ENCODE results near the gene PPM1N. TPM values are rescaled to one million over a fixed set of nuclear protein-coding genes. Genes with fewer than 3 reads are reported as not detected.

The PPM1N gene
- total RNA-seq, 3 donors from 2014 or later: 1.8 to 2.5 (median 2.3) TPM

DNA sequence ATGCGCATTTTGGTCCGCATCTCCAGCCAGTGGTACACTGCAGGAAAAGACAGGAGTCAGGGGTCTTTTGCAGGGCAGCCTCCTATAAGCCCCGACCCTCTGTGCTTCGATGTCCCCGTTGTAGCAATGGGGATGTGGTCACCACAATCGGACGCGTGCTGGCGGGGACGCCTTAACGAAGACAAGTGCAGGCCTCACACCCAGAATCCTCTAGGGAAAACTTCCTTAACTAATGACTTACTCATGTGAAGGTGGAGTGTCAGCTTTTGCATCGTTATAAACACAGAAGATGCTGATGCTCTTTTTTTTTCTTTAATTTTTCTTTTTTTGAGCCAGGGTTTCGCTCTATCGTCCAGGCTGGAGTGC, 31.2 kb downstream of the PPM1N start:
- no peak overlapping the region for H3K27ac ChIP-seq
- H3K9me3 ChIP-seq: no peaks in the 10 kb centered on the region
- peak overlapping the region in 2 of 3 donors; percentile 65 to 68 for H3K4me3 ChIP-seq
- no peaks in the 10 kb centered on the region for H3K36me3 ChIP-seq
- intact Hi-C loops (cut with DNase I; ENCODE audit: low total_unique reads): loop anchor here (10.0 kb wide), 1 partner anchor 105 kb away; the partner anchor contains the start of gene EML2
- H3K27me3 ChIP-seq: no peaks in the 10 kb centered on the region
- TF ChIP-seq, protein P1, sequence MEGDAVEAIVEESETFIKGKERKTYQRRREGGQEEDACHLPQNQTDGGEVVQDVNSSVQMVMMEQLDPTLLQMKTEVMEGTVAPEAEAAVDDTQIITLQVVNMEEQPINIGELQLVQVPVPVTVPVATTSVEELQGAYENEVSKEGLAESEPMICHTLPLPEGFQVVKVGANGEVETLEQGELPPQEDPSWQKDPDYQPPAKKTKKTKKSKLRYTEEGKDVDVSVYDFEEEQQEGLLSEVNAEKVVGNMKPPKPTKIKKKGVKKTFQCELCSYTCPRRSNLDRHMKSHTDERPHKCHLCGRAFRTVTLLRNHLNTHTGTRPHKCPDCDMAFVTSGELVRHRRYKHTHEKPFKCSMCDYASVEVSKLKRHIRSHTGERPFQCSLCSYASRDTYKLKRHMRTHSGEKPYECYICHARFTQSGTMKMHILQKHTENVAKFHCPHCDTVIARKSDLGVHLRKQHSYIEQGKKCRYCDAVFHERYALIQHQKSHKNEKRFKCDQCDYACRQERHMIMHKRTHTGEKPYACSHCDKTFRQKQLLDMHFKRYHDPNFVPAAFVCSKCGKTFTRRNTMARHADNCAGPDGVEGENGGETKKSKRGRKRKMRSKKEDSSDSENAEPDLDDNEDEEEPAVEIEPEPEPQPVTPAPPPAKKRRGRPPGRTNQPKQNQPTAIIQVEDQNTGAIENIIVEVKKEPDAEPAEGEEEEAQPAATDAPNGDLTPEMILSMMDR (IDR thresholded peaks at IDR 0.05): no peak
- no peak for TF ChIP-seq POLR2AphosphoS5 (IDR thresholded peaks at IDR 0.05)
- H3K4me1 ChIP-seq: no peaks in the 10 kb centered on the region
- DNase-seq (ENCODE audit: low spot score in 2 of 2): no peak

DNA sequence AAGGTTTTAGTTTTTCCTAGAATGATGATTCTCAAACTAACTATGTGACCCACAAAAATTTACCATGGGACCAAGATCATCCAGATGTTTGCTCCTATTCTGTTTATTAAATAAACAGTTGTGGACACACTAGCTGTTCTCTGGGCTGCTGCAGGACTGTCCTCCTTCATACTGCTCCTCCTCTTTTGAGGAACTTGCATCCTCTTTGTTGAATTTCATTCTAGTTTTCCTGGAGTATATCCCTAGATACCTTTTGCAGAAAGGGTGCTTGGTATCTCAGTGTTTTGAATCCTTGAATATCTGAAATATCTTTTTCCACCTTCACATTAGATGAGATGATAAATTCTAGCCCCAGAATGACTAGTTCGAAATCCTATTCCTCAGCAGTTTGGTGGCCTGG, 33.1 kb downstream of the PPM1N start:
- Histone ChIP-seq H3K4me1 (no peaks in the 10 kb centered on the region), H3K27me3 (no peaks in the 10 kb centered on the region), H3K27ac (no peak overlapping the region), H3K4me3 (no peak overlapping the region), H3K9me3 (no peaks in the 10 kb centered on the region), H3K36me3 (no peaks in the 10 kb centered on the region)
- DNase-seq (ENCODE audit: low spot score in 2 of 2): no peak
- TF ChIP-seq POLR2AphosphoS5 (IDR thresholded peaks at IDR 0.05) (no peak), POLR2A (IDR thresholded peaks at IDR 0.05) (no peak)
- TF ChIP-seq, protein P1 (IDR thresholded peaks at IDR 0.05): no peak
- intact Hi-C loops (cut with DNase I; ENCODE audit: low total_unique reads): no loop called here

DNA sequence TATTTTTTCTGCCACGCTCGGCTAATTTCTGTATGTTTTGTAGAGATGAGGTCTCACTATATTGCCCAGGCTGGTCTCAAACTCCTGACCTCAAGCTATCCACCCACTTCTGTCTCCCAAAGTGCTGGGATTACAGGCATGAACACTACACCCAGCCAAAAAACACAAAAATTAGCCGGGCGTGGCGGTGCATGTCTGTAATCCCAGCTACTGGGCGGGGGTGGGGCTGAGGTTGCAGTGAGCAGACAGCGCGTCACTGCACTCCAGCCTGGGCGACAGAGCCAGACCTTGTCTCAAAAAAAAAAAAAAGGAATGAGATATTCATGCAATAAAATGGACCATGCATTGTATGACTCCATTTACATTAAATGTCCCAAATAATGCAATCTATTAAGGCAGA, 41.2 kb downstream of the PPM1N start:
- Histone ChIP-seq H3K36me3 (no peaks in the 10 kb centered on the region), H3K27ac (no peak overlapping the region), H3K4me3 (no peak overlapping the region), H3K4me1 (no peaks in the 10 kb centered on the region), H3K27me3 (no peaks in the 10 kb centered on the region), H3K9me3 (no peaks in the 10 kb centered on the region)
- DNase-seq (ENCODE audit: low spot score in 2 of 2): no peak
- TF ChIP-seq POLR2A (IDR thresholded peaks at IDR 0.05) (no peak), POLR2AphosphoS5 (IDR thresholded peaks at IDR 0.05) (no peak)
- TF ChIP-seq, protein P1 (IDR thresholded peaks at IDR 0.05): no peak
- intact Hi-C loops (cut with DNase I; ENCODE audit: low total_unique reads): no loop called here

DNA sequence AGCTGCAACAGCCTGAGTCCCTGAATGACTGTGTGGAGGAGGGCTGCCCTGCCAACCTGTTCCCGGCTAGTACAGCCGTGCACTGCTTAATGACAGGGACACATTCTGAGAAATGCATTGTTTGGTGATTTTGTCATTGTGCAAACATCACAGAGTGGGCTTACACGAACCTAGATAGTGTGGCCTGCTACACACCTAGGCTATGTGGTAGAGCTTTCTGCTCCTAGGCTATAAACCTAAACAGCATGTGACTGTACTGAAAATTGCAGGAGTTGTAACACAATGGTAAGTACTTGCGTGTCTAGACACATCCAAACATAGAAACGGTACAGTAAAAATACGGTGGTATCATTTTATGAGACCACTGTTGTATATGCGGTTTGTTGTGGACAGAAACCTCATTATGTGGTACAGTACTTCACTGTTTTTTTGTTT, 44.0 kb downstream of the PPM1N start:
- intact Hi-C loops (cut with DNase I; ENCODE audit: low total_unique reads): no loop called here
- Histone ChIP-seq H3K4me1 (no peaks in the 10 kb centered on the region), H3K4me3 (no peak overlapping the region), H3K36me3 (no peaks in the 10 kb centered on the region), H3K27ac (no peak overlapping the region), H3K9me3 (no peaks in the 10 kb centered on the region), H3K27me3 (no peaks in the 10 kb centered on the region)
- TF ChIP-seq, protein P1 (IDR thresholded peaks at IDR 0.05): no peak
- TF ChIP-seq POLR2AphosphoS5 (IDR thresholded peaks at IDR 0.05): no peak
- TF ChIP-seq POLR2A (IDR thresholded peaks at IDR 0.05): no peak
- no peak for DNase-seq (ENCODE audit: low spot score in 2 of 2)

DNA sequence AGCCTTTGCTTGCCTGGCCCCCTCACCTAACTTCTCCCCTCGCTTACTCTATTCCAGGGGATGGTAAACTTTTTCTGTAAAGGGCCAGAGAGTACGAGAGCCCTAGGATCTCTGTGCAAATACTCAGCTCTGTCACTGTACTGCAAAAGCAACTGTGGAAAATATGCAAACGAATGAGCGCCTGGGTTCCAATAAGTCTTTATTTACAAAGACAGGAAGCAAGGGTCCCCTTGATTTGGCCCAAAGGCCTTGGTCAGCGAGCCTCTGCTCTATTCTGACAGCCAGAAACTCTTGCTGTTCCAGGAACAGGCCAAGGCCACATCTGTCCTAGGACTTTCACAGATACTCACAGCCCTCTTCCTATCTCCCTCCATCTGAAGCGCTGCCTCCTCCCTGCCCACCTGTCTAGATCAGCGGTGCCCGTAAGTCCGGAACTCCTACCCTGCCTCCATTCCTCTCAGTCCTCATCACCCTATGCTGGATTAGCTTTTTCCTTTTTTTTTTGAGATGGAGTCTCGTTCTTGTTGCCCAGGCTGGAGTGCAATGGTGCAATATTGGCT, 49.0 kb downstream of the PPM1N start:
- Histone ChIP-seq H3K27me3 (no peaks in the 10 kb centered on the region), H3K4me1 (no peaks in the 10 kb centered on the region), H3K36me3 (no peaks in the 10 kb centered on the region), H3K27ac (peak overlapping the region in 1 of 2 donors; percentile 25), H3K9me3 (no peaks in the 10 kb centered on the region), H3K4me3 (no peak overlapping the region)
- TF ChIP-seq POLR2A (IDR thresholded peaks at IDR 0.05) (no peak), POLR2AphosphoS5 (IDR thresholded peaks at IDR 0.05) (no peak)
- TF ChIP-seq, protein P1 (IDR thresholded peaks at IDR 0.05): no peak
- DNase-seq (ENCODE audit: low spot score in 2 of 2): no peak
- intact Hi-C loops (cut with DNase I; ENCODE audit: low total_unique reads): no loop called here
